Endothelial cell (in vitro differentiated cells): ENCODE measurements around the gene PDZD2. TPM values are rescaled to one million over a fixed set of nuclear protein-coding genes. Genes with fewer than 3 reads are reported as not detected.

Experiments used
- DNase-seq: peaks from one replicate; pipeline ENCODE4 v3.0.0; 2021; ENCODE audit warnings: low spot score
- H3K27ac Mint-ChIP-seq: one replicate; pipeline ENCODE4 v1.8.0; 2021; ENCODE audit warnings: mixed read lengths, inconsistent platforms; ENCODE audit not compliant: unreplicated experiment
- H3K27me3 Mint-ChIP-seq: one replicate; pipeline ENCODE4 v1.8.0; 2021; ENCODE audit warnings: mild to moderate bottlenecking, moderate library complexity, mixed read lengths, inconsistent platforms; ENCODE audit not compliant: unreplicated experiment
- H3K36me3 Mint-ChIP-seq: one replicate; pipeline ENCODE4 v1.8.0; 2021; ENCODE audit warnings: mild to moderate bottlenecking, low read depth, mixed read lengths, inconsistent platforms; ENCODE audit not compliant: unreplicated experiment
- H3K4me1 Mint-ChIP-seq: one replicate; pipeline ENCODE4 v1.8.0; 2021; ENCODE audit warnings: mild to moderate bottlenecking, mixed read lengths, inconsistent platforms; ENCODE audit not compliant: unreplicated experiment
- H3K4me3 Mint-ChIP-seq: one replicate; pipeline ENCODE4 v1.8.0; 2021; ENCODE audit warnings: mild to moderate bottlenecking, mixed read lengths, inconsistent platforms; ENCODE audit not compliant: unreplicated experiment
- H3K9me3 Mint-ChIP-seq: one replicate; pipeline ENCODE4 v1.8.0; 2021; ENCODE audit warnings: mixed read lengths, inconsistent platforms; ENCODE audit not compliant: unreplicated experiment
- total RNA-seq: library from RNA; stranded (reverse); fragmentation: NEBNext Ultra II Directional; extraction: Animal tissue kit (Norgen Biotek cat#: 25700); gene quantifications from one replicate; pipeline ENCODE4 v1.2.1, GENCODE V29; 2021; ENCODE audit not compliant: unreplicated experiment
- TF ChIP-seq, protein P1 (sequence below): fragments of 200-600 bp; sonication (generic); IDR thresholded peaks from one replicate; pipeline ENCODE4 v1.5.0; 2021; ENCODE audit warnings: antibody characterized with exemption; ENCODE audit not compliant: unreplicated experiment

PDZD2 gene
- total RNA-seq, 1 donor from 2014 or later, result 71.1 TPM

DNA sequence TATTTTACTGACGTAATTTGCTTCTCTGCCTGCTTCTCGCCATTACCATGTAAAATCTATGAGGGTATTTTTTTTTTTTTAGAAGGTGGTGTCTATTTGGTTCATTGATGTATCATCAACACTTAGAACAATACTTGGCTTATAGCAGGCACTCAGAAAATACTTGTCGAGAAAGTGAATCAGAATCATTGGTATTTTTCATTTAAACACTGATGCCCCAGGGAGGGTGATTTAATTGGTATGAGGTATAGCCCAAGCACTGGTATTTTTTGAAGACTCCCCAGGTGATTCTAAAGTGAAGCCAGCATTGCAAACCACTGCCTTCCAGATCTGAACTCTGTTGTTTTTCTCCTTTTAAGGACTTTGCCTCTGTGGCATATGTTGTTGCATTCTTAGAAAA, 16.6 kb downstream of the PDZD2 start:
- H3K4me3 Mint-ChIP-seq, result peak overlapping the region; percentile 16
- peaks cover 62% of the 10 kb centered on the region for H3K4me1 Mint-ChIP-seq
- TF ChIP-seq, protein P1, sequence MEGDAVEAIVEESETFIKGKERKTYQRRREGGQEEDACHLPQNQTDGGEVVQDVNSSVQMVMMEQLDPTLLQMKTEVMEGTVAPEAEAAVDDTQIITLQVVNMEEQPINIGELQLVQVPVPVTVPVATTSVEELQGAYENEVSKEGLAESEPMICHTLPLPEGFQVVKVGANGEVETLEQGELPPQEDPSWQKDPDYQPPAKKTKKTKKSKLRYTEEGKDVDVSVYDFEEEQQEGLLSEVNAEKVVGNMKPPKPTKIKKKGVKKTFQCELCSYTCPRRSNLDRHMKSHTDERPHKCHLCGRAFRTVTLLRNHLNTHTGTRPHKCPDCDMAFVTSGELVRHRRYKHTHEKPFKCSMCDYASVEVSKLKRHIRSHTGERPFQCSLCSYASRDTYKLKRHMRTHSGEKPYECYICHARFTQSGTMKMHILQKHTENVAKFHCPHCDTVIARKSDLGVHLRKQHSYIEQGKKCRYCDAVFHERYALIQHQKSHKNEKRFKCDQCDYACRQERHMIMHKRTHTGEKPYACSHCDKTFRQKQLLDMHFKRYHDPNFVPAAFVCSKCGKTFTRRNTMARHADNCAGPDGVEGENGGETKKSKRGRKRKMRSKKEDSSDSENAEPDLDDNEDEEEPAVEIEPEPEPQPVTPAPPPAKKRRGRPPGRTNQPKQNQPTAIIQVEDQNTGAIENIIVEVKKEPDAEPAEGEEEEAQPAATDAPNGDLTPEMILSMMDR, result no peak
- H3K36me3 Mint-ChIP-seq, result peaks cover 31% of the 10 kb centered on the region
- H3K27ac Mint-ChIP-seq, result no peak overlapping the region
- no peaks in the 10 kb centered on the region for H3K9me3 Mint-ChIP-seq
- H3K27me3 Mint-ChIP-seq, result peaks cover 3% of the 10 kb centered on the region
- no peak for DNase-seq

DNA sequence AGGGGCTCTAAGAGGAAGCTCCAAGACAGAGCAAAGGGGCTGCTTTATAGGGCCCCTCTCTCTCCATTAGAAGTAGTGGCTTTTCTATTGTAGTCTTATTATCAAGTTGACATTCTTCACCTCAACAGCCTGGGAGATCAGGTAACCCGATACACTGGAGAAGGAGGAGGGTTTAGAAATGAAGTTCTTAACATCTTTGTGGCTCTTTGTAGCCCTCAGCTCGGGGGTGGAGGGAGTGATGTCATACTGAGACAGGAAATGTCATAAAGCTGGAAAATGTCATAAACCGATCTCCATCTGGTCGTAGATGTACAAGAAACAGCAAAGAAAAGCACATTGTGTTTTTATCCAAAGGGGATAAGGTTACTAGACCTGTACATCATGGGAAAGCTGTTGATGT, 17.9 kb downstream of the PDZD2 start:
- peaks cover 35% of the 10 kb centered on the region for H3K36me3 Mint-ChIP-seq
- H3K4me3 Mint-ChIP-seq, result no peak overlapping the region
- TF ChIP-seq, protein P1, result no peak
- peaks cover 3% of the 10 kb centered on the region for H3K27me3 Mint-ChIP-seq
- H3K27ac Mint-ChIP-seq, result no peak overlapping the region
- H3K9me3 Mint-ChIP-seq, result no peaks in the 10 kb centered on the region
- H3K4me1 Mint-ChIP-seq, result peaks cover 62% of the 10 kb centered on the region
- DNase-seq, result no peak

DNA sequence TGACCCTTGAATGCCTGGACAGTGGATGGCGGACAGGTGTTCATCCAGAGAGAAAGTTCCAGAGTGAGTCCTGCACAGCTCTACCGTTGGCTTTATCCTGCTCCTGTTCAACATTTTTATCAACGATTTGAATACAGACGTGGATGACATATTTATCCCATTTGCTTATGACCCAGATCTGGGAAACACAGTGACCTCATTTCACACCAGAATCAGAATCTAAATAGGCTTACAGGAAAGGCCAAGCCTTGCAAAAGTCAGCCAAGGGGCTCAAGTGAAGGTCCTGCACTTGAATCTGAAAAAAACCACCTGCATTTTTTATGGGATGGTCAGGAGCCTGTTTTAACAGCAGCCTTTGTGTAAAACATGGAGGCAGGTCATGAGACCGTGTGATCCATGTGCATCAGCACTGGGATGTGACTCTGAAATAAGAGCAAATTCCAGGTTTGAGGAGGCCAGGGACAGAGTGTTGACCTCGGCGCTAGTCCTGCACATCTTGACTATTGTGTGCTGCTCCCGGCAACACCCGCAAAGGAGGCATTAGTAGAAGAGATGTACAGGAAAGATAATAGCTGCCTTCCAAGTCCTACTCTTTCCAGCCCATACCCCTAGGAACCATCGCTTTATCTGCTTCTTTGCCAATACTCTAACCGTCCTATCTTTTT, 18.5 kb downstream of the PDZD2 start:
- TF ChIP-seq, protein P1, result no peak
- Mint-ChIP-seq H3K36me3 (peaks cover 35% of the 10 kb centered on the region), H3K4me3 (no peak overlapping the region), H3K4me1 (peaks cover 62% of the 10 kb centered on the region), H3K27me3 (peaks cover 3% of the 10 kb centered on the region), H3K9me3 (no peaks in the 10 kb centered on the region), H3K27ac (peak overlapping the region; percentile 89)
- no peak for DNase-seq

DNA sequence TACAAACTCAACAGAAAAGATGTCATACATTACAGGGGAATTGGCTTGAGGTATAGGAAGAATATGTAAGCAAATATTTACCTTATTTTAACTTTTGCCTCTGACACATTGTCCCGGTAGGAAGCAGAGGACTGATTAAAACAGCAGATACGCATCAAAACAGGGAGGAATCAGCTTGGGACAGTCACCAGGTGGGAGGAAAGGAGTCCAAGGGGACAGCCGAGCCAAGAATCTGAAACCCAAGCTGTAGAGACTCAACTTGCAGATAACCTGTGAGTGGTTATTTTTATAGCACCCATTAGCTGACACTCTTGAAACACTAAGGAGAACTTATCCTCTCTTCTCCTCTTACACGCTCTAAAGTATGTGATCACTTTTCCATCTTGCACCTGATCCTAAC, 22.3 kb downstream of the PDZD2 start:
- no peak for DNase-seq
- H3K9me3 Mint-ChIP-seq, result no peaks in the 10 kb centered on the region
- H3K27me3 Mint-ChIP-seq, result peaks cover 4% of the 10 kb centered on the region
- TF ChIP-seq, protein P1, result no peak
- peaks cover 39% of the 10 kb centered on the region for H3K4me1 Mint-ChIP-seq
- H3K36me3 Mint-ChIP-seq, result peaks cover 33% of the 10 kb centered on the region
- H3K27ac Mint-ChIP-seq, result no peak overlapping the region
- H3K4me3 Mint-ChIP-seq, result no peak overlapping the region

DNA sequence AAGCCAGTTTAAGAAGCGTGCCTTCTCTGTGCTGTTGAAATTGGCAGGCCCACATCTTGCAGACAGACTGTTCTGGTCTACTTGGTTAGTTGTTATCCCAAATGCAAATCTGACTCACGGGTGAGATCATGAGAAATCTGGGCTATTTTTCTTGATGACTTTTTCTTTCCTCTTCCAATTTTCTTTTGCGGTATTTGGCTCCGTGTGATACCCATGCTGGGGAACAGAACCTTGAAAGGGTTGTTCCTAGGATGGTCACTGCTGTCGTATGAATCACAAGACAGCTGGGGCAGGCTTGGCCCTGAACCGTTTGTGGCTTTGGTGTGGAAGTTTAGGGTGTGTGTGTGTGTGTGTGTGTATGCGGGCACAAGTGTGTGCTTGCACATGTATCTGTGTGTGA, 24.6 kb downstream of the PDZD2 start:
- Mint-ChIP-seq H3K36me3 (peaks cover 26% of the 10 kb centered on the region), H3K9me3 (no peaks in the 10 kb centered on the region), H3K4me1 (peaks cover 20% of the 10 kb centered on the region), H3K27me3 (peaks cover 4% of the 10 kb centered on the region), H3K4me3 (no peak overlapping the region), H3K27ac (no peak overlapping the region)
- TF ChIP-seq, protein P1, result no peak
- no peak for DNase-seq
